Subcutaneous abdominal adipose tissue (tissue), 5 donors: ENCODE results near the gene CAPN15.
"Not testable (repeated sequence)": the region's sequence is repeated elsewhere in the genome, so short reads cannot be mapped to it uniquely, and the experiment has no call there.

ENCODE experiments used
- H3K27ac ChIP-seq: one replicate; pipeline ENCODE4 v1.7.0; 2013; ENCODE audit warnings: low read depth, mild to moderate bottlenecking, inconsistent platforms, low read length, moderate library complexity
- H3K27me3 ChIP-seq, 5 donors: one replicate each; pipeline ENCODE4 v1.7.0; 2013; ENCODE audit warnings: low read length in 5 of 5, inconsistent platforms in 1 of 5; ENCODE audit not compliant: control insufficient read depth in 5 of 5, insufficient read depth in 4 of 5
- H3K36me3 ChIP-seq, 5 donors: one replicate each; pipeline ENCODE4 v1.7.0; 2013; ENCODE audit warnings: low read length in 5 of 5; ENCODE audit not compliant: control insufficient read depth in 5 of 5, insufficient read depth in 5 of 5
- H3K4me1 ChIP-seq, 5 donors: one replicate each; pipeline ENCODE4 v1.7.0; 2013; ENCODE audit warnings: low read length in 5 of 5, mild to moderate bottlenecking in 3 of 5, moderate library complexity in 1 of 5; ENCODE audit not compliant: control insufficient read depth in 5 of 5, insufficient read depth in 5 of 5
- H3K4me3 ChIP-seq, 5 donors: one replicate each; pipeline ENCODE4 v1.7.0; 2013; ENCODE audit warnings: low read length in 5 of 5, low read depth in 1 of 5
- H3K9ac ChIP-seq, 5 donors: one replicate each; pipeline ENCODE4 v1.7.0; 2013; ENCODE audit warnings: low read length in 5 of 5, mild to moderate bottlenecking in 4 of 5, moderate library complexity in 3 of 5
- H3K9me3 ChIP-seq, 5 donors: one replicate each; pipeline ENCODE4 v1.7.0; 2013; ENCODE audit warnings: low read length in 5 of 5; ENCODE audit not compliant: control insufficient read depth in 5 of 5
- donor health status: healthy.
- donor health status: healthy.
- donor health status: healthy.
- donor health status: healthy.
- donor health status: healthy.

CAPN15 gene

GRCh38 chr16:507527-507926, 20.0 kb upstream of the CAPN15 start:
- H3K36me3 ChIP-seq = peaks cover 0 to 31% (median 21%) of the 10 kb centered on the region in 5 donors
- not testable (repeated sequence) for H3K27me3 ChIP-seq, H3K9me3 ChIP-seq, H3K4me3 ChIP-seq, H3K9ac ChIP-seq, H3K27ac ChIP-seq, H3K4me1 ChIP-seq

DNA sequence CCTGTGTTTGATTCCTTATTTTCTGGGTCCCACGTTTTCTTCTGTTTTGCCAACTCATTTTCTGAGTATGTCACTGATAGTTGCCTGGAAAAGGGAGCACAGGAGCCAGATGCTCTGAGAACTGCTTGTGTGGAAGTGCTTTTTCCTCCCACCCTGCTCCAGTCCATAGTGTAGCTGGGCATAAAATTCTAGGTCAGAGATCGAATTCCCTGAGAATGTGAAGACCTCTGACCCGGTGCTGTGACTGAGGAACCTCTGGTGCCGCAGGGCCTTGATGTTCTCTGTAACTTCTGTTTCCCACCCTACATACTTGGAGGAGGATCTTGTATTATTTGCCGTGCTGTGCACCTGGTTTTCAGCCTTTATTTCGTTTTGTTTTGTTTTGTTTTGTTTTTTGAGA, 19.5 kb upstream of the CAPN15 start:
- Histone ChIP-seq H3K9ac (no peak overlapping the region), H3K27ac (no peak overlapping the region), H3K9me3 (no peaks in the 10 kb centered on the region), H3K4me1 (no peaks in the 10 kb centered on the region), H3K4me3 (no peak overlapping the region), H3K27me3 (no peaks in the 10 kb centered on the region), H3K36me3 (peaks cover 0 to 30% (median 17%) of the 10 kb centered on the region in 5 donors)

GRCh38 chr16:508884-509736, 18.4 kb upstream of the CAPN15 start:
- Histone ChIP-seq H3K4me3 (no peak overlapping the region), H3K27ac (no peak overlapping the region), H3K27me3 (no peaks in the 10 kb centered on the region), H3K9ac (no peak overlapping the region), H3K36me3 (peaks cover 0 to 30% (median 15%) of the 10 kb centered on the region in 5 donors), H3K9me3 (no peaks in the 10 kb centered on the region), H3K4me1 (no peaks in the 10 kb centered on the region)

DNA sequence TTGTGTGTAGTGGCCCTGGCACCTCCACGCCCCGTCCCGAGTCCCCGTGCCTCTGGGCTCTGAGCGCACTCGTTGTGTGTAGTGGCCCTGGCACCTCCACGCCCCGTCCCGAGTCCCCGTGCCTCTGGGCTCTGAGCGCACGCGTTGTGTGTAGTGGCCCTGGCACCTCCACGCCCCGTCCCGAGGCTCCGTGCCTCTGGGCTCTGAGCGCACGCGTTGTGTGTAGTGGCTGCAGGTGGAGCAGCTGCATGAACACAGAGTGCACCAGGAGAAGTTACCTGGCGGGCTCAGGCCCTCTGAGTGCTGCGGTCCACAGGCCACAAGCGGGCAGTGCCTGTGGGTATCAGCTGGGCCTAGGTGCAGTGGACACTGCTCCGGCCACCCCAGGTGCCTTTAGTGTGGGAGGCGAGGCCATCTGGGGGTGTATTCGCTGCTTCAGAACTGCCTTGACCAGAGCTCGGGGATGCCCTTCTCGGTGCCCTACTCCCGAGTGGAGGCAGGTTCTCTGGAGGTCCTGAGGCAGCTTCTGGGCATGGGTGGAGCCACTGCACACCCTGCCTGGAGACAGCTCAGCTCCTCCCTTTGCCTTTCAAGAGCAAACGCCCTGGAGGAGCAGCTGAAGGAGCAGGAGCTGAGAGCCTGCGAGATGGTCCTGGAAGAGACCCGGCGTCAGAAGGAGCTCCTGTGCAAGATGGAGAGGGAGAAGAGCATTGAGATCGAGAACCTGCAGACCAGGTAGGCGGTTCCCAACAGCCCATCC, 17.3 kb upstream of the CAPN15 start:
- H3K4me3 ChIP-seq = no peak overlapping the region
- H3K9me3 ChIP-seq = no peaks in the 10 kb centered on the region
- peaks cover 0 to 32% (median 17%) of the 10 kb centered on the region in 5 donors for H3K36me3 ChIP-seq
- H3K4me1 ChIP-seq = no peaks in the 10 kb centered on the region
- H3K27ac ChIP-seq = no peak overlapping the region
- no peaks in the 10 kb centered on the region for H3K27me3 ChIP-seq
- H3K9ac ChIP-seq = no peak overlapping the region

DNA sequence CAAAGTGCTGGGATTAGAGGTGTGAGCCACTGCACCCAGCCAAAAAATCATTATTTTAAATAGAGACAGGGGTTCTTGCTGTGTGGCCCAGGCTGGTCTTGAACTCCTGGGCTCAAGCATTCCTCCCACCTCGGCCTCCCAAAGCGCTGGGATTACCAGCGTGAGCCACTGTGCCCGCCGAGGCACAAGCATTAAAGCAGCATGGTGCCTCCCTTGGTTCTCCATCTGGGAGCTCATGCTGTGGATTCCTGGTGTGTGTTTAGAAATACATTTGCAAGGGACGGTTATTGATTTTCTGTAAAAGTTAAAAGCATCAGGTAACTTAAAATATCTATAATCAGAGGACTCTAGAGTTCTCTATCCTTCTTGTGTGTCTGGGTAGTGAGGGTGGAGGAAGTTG, 14.7 kb upstream of the CAPN15 start:
- H3K9me3 ChIP-seq = no peaks in the 10 kb centered on the region
- no peaks in the 10 kb centered on the region for H3K27me3 ChIP-seq
- no peak overlapping the region for H3K27ac ChIP-seq
- no peak overlapping the region for H3K9ac ChIP-seq
- no peaks in the 10 kb centered on the region for H3K4me1 ChIP-seq
- H3K36me3 ChIP-seq = peaks cover 0 to 31% (median 20%) of the 10 kb centered on the region in 5 donors
- H3K4me3 ChIP-seq = no peak overlapping the region

GRCh38 chr16:513950-514349, 13.6 kb upstream of the CAPN15 start:
- Histone ChIP-seq H3K27me3 (no peaks in the 10 kb centered on the region), H3K9me3 (no peaks in the 10 kb centered on the region), H3K9ac (no peak overlapping the region), H3K4me1 (no peaks in the 10 kb centered on the region), H3K27ac (no peak overlapping the region), H3K4me3 (no peak overlapping the region), H3K36me3 (peaks cover 0 to 35% (median 22%) of the 10 kb centered on the region in 5 donors)

GRCh38 chr16:515175-515938, 12.2 kb upstream of the CAPN15 start:
- H3K9ac ChIP-seq = no peak overlapping the region
- H3K4me1 ChIP-seq = no peaks in the 10 kb centered on the region
- no peak overlapping the region for H3K27ac ChIP-seq
- no peak overlapping the region for H3K4me3 ChIP-seq
- no peaks in the 10 kb centered on the region for H3K27me3 ChIP-seq
- peaks cover 0 to 42% (median 33%) of the 10 kb centered on the region in 5 donors for H3K36me3 ChIP-seq
- H3K9me3 ChIP-seq = no peaks in the 10 kb centered on the region

DNA sequence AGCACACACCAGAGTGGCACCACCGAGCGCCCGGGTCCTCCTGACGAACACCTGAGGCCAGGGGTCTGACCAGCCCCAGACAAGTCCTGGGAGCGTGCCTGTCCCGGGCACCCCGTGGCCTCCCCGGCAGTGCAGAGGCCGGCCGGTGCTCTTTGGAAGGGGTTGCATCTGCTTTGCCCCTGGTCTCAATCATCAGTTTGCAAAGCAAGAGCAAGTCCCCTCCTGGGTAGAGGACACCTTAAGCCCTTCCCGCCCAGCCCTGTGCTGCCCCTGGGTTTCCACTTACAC, 11.6 kb upstream of the CAPN15 start:
- Histone ChIP-seq H3K9ac (no peak overlapping the region), H3K4me3 (no peak overlapping the region), H3K27me3 (no peaks in the 10 kb centered on the region), H3K4me1 (no peaks in the 10 kb centered on the region), H3K36me3 (peaks cover 0 to 44% (median 37%) of the 10 kb centered on the region in 5 donors), H3K9me3 (no peaks in the 10 kb centered on the region), H3K27ac (no peak overlapping the region)

- Histone ChIP-seq H3K4me3 (no peak overlapping the region), H3K27me3 (no peaks in the 10 kb centered on the region), H3K9ac (no peak overlapping the region), H3K36me3 (peaks cover 0 to 48% (median 39%) of the 10 kb centered on the region in 5 donors), H3K4me1 (no peaks in the 10 kb centered on the region), H3K9me3 (no peaks in the 10 kb centered on the region), H3K27ac (no peak overlapping the region)
These were observed 11.2 kb upstream of the CAPN15 start for GRCh38 chr16:516301-516700.

DNA sequence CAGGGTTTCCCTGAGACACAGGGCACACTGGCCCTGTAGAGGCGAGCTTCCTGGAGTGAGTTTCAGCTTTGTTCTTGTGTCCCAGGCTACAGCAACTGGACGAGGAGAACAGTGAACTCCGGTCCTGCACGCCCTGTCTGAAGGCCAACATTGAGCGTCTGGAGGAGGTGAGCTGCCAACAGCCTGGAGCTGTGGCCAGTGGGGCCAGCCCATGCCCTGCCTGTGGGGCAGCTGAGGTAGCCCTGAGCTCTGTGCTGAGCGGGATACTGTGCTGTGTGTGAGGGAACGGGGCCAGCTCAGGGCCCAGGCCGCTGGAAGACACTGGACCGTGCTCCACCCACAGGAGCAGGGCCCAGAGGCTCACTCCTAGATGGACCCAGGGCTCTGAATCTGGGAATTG, 8.7 kb upstream of the CAPN15 start:
- peaks cover 0 to 48% (median 39%) of the 10 kb centered on the region in 5 donors for H3K36me3 ChIP-seq
- no peak overlapping the region for H3K4me3 ChIP-seq
- no peak overlapping the region for H3K9ac ChIP-seq
- H3K27ac ChIP-seq = no peak overlapping the region
- H3K4me1 ChIP-seq = peaks cover 0 to under 1% (median 0%) of the 10 kb centered on the region in 5 donors
- H3K9me3 ChIP-seq = no peaks in the 10 kb centered on the region
- no peaks in the 10 kb centered on the region for H3K27me3 ChIP-seq
